K562 (cell line): ENCODE measurements around the gene RPS6KA2. TPM values are rescaled to one million over a fixed set of nuclear protein-coding genes. Genes with fewer than 3 reads are reported as not detected.
A peak's percentile ranks its signal among the peaks of the same experiment; 100 is the strongest.

ENCODE experiments used
- ATAC-seq: fragments of 200-7000 bp; cut with Tn5 transposase; 3 replicates; pipeline ENCODE4 v1.9.1; 2020; ENCODE audit warnings: moderate library complexity
- BruUV-seq: library from RNA; stranded (reverse); fragments of 400-500 nt; replicated peaks from 2 replicates; lab custom pipeline; 2021; lab: Mats Ljungman, UMichigan
- CTCF ChIA-PET: fragments of 300-600 bp; formaldehyde crosslinking; extraction: SDS; loops from one replicate; lab custom pipeline; 2021; ENCODE audit warnings: low intra/inter-chr PET ratio; lab: Yijun Ruan, JAX
- POLR2A ChIA-PET: fragments of 300-600, 350-650 bp; sonication (Branson Sonifier 250); formaldehyde crosslinking; extraction: SDS; loops from one replicate; lab custom pipeline; 2021; ENCODE audit warnings: antibody characterized with exemption, inconsistent platforms; lab: Yijun Ruan, JAX
- DNase-seq, 4 experiments: peaks; one replicate each; pipeline versions ENCODE4 v3.0.0 to v3.0.0-alpha.2; 2011 to 2018; ENCODE audit warnings: low spot score in 3 of 4, mixed read lengths in 3 of 4; ENCODE audit errors: extremely low read depth in 1 of 4
- FAIRE-seq: peaks from 2 replicates; lab custom pipeline; 2011; peaks lifted over from hg19 to GRCh38; lab: Jason Lieb, UNC
- H2AFZ ChIP-seq: 2 replicates; pipeline ENCODE4 v1.6.0; 2011; ENCODE audit warnings: low read depth, low read length, control low read depth, inconsistent platforms
- H3K27ac ChIP-seq: fragments of 200-600 bp; 3 replicates; pipeline ENCODE4 v1.8.0; 2011; ENCODE audit warnings: low read depth, mild to moderate bottlenecking, control low read depth, inconsistent platforms, low read length, moderate library complexity, mixed read lengths; ENCODE audit errors: extremely low read depth
- H3K27me3 ChIP-seq, 2 experiments: fragments of 300-600 bp in 1 of 2; 2 replicates in 1 of 2; 3 replicates in 1 of 2; pipeline versions ENCODE4 v1.6.0 to v1.8.0; 2011; ENCODE audit warnings: inconsistent platforms in 2 of 2, low read length in 2 of 2, mild to moderate bottlenecking in 1 of 2, mixed read lengths in 1 of 2, moderate library complexity in 1 of 2; ENCODE audit not compliant: control insufficient read depth in 2 of 2, insufficient read depth in 2 of 2
- H3K36me3 ChIP-seq: fragments of 300-600 bp; 3 replicates; pipeline ENCODE4 v1.8.0; 2011; ENCODE audit warnings: mild to moderate bottlenecking, low read length, inconsistent platforms; ENCODE audit not compliant: control insufficient read depth, insufficient read depth
- H3K4me1 ChIP-seq, 2 experiments: fragments of 200-600 bp in 1 of 2; replicated peaks in 1 of 2; 2 replicates in 1 of 2; 3 replicates in 1 of 2; pipeline versions ENCODE4 v1.5.1 to v1.8.0; 2011; ENCODE audit warnings: inconsistent platforms in 2 of 2, low read length in 2 of 2, mild to moderate bottlenecking in 1 of 2, mixed read lengths in 1 of 2, moderate library complexity in 1 of 2; ENCODE audit not compliant: control insufficient read depth in 2 of 2, insufficient read depth in 2 of 2
- H3K4me2 ChIP-seq: 2 replicates; pipeline ENCODE4 v1.6.1; 2011; ENCODE audit warnings: low read length, control low read depth, inconsistent platforms, mixed read lengths; ENCODE audit not compliant: insufficient read depth
- H3K4me3 ChIP-seq: fragments of 200-600 bp; sonication (generic), shearing (Covaris generic); 2 replicates; pipeline ENCODE4 v1.5.1; 2016; ENCODE audit warnings: control low read depth, inconsistent platforms
- H3K79me2 ChIP-seq: fragments of 200-600 bp; 3 replicates; pipeline ENCODE4 v1.8.0; 2011; ENCODE audit warnings: low read length, inconsistent platforms; ENCODE audit not compliant: control insufficient read depth, insufficient read depth
- H3K9ac ChIP-seq, 2 experiments: 2 replicates each; pipeline versions ENCODE4 v1.6.0 to v1.6.1; 2011; ENCODE audit warnings: low read depth in 2 of 2, low read length in 2 of 2, control low read depth in 1 of 2, inconsistent platforms in 1 of 2, mild to moderate bottlenecking in 1 of 2, mixed read lengths in 1 of 2; ENCODE audit not compliant: insufficient read depth in 1 of 2
- H3K9me1 ChIP-seq: one replicate; pipeline ENCODE4 v1.6.0; 2011; ENCODE audit warnings: inconsistent platforms, mild to moderate bottlenecking, low read length, moderate library complexity; ENCODE audit not compliant: control insufficient read depth, insufficient read depth
- H3K9me3 ChIP-seq: replicated peaks from 2 replicates; pipeline ENCODE4 v1.5.1; 2011; ENCODE audit warnings: low read depth, low read length, inconsistent platforms; ENCODE audit not compliant: control insufficient read depth, insufficient read depth
- H4K20me1 ChIP-seq: replicated peaks from 2 replicates; pipeline ENCODE4 v1.6.1; 2011; ENCODE audit warnings: low read length, inconsistent platforms, mixed read lengths; ENCODE audit not compliant: control insufficient read depth, insufficient read depth
- BDP1 ChIP-seq: IDR thresholded peaks from 3 replicates; pipeline ENCODE4 v1.6.1; 2011; ENCODE audit not compliant: insufficient read length, insufficient read depth
- BHLHE40 ChIP-seq: IDR thresholded peaks from 2 replicates; pipeline ENCODE4 v1.6.1; 2011; ENCODE audit warnings: low read length, improper control_type of control experiment
- CEBPB ChIP-seq: fragments of 450-650 bp; IDR thresholded peaks from 2 replicates; pipeline ENCODE4 v1.6.1; 2016; ENCODE audit warnings: missing genetic modification characterization, missing compliant biosample characterization
- CEBPG ChIP-seq, 3 experiments: fragments of 200-800 bp in 1 of 3; sonication (Bioruptor generic) in 1 of 3; sonication (generic) in 1 of 3; formaldehyde crosslinking in 1 of 3; IDR thresholded peaks in 2 of 3; conservative IDR thresholded peaks in 1 of 3; 2 replicates each; pipeline versions ENCODE4 v1.6.1 to v1.8.0; 2016 to 2022; ENCODE audit warnings: missing compliant biosample characterization in 2 of 3, missing genetic modification characterization in 2 of 3, mild to moderate bottlenecking in 1 of 3, missing genetic modification reagents in 1 of 3
- FOXA3 ChIP-seq, 2 experiments: fragments of 450-650 bp in 1 of 2; sonication (generic) in 1 of 2; formaldehyde crosslinking; IDR thresholded peaks in 1 of 2; conservative IDR thresholded peaks in 1 of 2; 2 replicates each; pipeline versions ENCODE4 v1.4.0 to v1.8.0; 2020 to 2022; ENCODE audit warnings: mild to moderate bottlenecking in 2 of 2, missing genetic modification reagents in 1 of 2
- POLR2AphosphoS2 ChIP-seq: IDR thresholded peaks from 2 replicates; pipeline ENCODE4 v1.6.1; 2012; ENCODE audit warnings: low read length, improper control_type of control experiment
- REST ChIP-seq, 2 experiments: fragments of 450-650 bp; formaldehyde crosslinking in 1 of 2; IDR thresholded peaks; 2 replicates each; pipeline versions ENCODE4 v1.4.0 to v1.6.1; 2014 to 2020; ENCODE audit warnings: mild to moderate bottlenecking in 2 of 2, borderline replicate concordance in 1 of 2, low read depth in 1 of 2
- THRB ChIP-seq: fragments of 450-650 bp; formaldehyde crosslinking; conservative IDR thresholded peaks from 2 replicates; pipeline ENCODE4 v1.4.0; 2022; ENCODE audit warnings: mild to moderate bottlenecking, missing genetic modification characterization
- U2AF2 ChIP-seq: fragments of 200-400 bp; formaldehyde crosslinking; optimal IDR thresholded peaks from 2 replicates; pipeline ENCODE3; 2017; ENCODE audit warnings: low read depth, mild to moderate bottlenecking, low read length
- ZBTB26 ChIP-seq: fragments of 450-650 bp; formaldehyde crosslinking; IDR thresholded peaks from 2 replicates; pipeline ENCODE4 v1.4.0; 2022; ENCODE audit warnings: missing genetic modification characterization
- ZNF780A ChIP-seq: fragments of 250-450 bp; sonication (Bioruptor Pico); IDR thresholded peaks from 2 replicates; pipeline ENCODE4 v1.5.0; 2021; ENCODE audit warnings: mild to moderate bottlenecking
- WGBS: fragments of 100-300 bp; shearing (Covaris generic); methylation state at CpG from one replicate; pipeline ENCODE4 v1.1.6; 2016; ENCODE audit warnings: low coverage, mixed read lengths; ENCODE audit not compliant: insufficient coverage; ENCODE audit errors: missing lambda C conversion rate; 5-methylcytosine and 5-hydroxymethylcytosine counted together
- in situ Hi-C: fragments of 300-500 bp; cut with MboI; formaldehyde crosslinking; loops from 4 replicates; pipeline ENCODE4 v1.15.0; 2018; ENCODE audit warnings: inconsistent platforms, mixed read lengths
- intact Hi-C: fragments of 100-400 bp; cut with micrococcal nuclease; formaldehyde crosslinking; loops from 2 replicates; pipeline ENCODE4 v1.14.2; 2022
- polyA plus RNA-seq, 8 experiments: library from polyadenylated mRNA; depleted of rRNA in 4 of 8; stranded (reverse) in 5 of 8; unstranded in 3 of 8; fragments of >200 nt; fragmentation: Nextera tagmentation in 2 of 8; fragmentation: Illumina TruSeq in 1 of 8; extraction: Ambion mirVana in 2 of 8; extraction: Trizol in 1 of 8; gene quantifications; 2 replicates each; pipeline versions ENCODE4 v1.2.1 to v1.2.3, GENCODE V29; 2011 to 2014; ENCODE audit warnings: inconsistent platforms in 1 of 8, missing spikeins in 1 of 8
- total RNA-seq, 7 experiments: library from RNA; depleted of rRNA in 6 of 7; stranded (reverse); fragments of >200 nt in 6 of 7; fragmentation: Illumina TruSeq in 2 of 7; extraction: Trizol in 2 of 7; gene quantifications; 2 replicates each; pipeline versions ENCODE4 v1.2.1 to v1.2.3, GENCODE V29; 2011 to 2021; ENCODE audit warnings: low replicate concordance in 1 of 7

RPS6KA2 gene
- total and polyA plus RNA-seq, 9 of the 15 experiments (the other 6 are each of a cell fraction or from before 2014, with no cell fraction given): 0.29 to 1.00 (median 0.53) TPM

- peak; percentile 81 for FAIRE-seq
- peak in 1 of 4 experiments; percentile 34 for DNase-seq
- Histone ChIP-seq H3K27me3 (peaks cover 51 to 83% of the 10 kb centered on the region in 2 experiments), H3K4me1 (no peaks in the 10 kb centered on the region), H3K36me3 (no peaks in the 10 kb centered on the region), H3K9me1 (no peaks in the 10 kb centered on the region), H4K20me1 (0 out of 2 replicates have a peak, but pooled peaks cover 4% of the 10 kb centered on the region), H3K4me2 (no peak overlapping the region), H3K79me2 (no peaks in the 10 kb centered on the region), H3K9me3 (no peaks in the 10 kb centered on the region), H3K27ac (no peak overlapping the region), H2AFZ (no peak overlapping the region), H3K9ac (no peak overlapping the region), H3K4me3 (no peak overlapping the region)
- CTCF ChIA-PET: no interaction called here
- in situ Hi-C loops: no loop called here
- BruUV-seq: no TSS peak
- peak; percentile 93 for ATAC-seq
- POLR2A ChIA-PET: interaction anchor here (0.7 kb wide), 1 partner anchor 139 kb away, joined by 3 read pairs; no protein-coding TSS in a partner anchor
- intact Hi-C loops: no loop called here
- WGBS: 0% methylated on average over 6 of the region's 6 CpGs
- TF ChIP-seq ZNF780A: no peak
- TF ChIP-seq CEBPG (CRISPR knock-in tag; IDR thresholded peaks at IDR 0.05): peak; percentile 76
- peak; percentile 60 to 70 for TF ChIP-seq CEBPG (tag; conservative IDR thresholded peaks at IDR 0.05 in 1 of 2, IDR thresholded peaks at IDR 0.05 in 1 of 2)
- peak; percentile 17; the same call in 1 of the 2 replicates for TF ChIP-seq REST (IDR thresholded peaks at IDR 0.05; ENCODE audit: borderline replicate concordance)
- no peak for TF ChIP-seq REST (CRISPR knock-in tag; IDR thresholded peaks at IDR 0.05; ENCODE audit: low read depth)
- 0 out of 2 replicates have a peak, but pooled peaks have one; percentile 14 for TF ChIP-seq BHLHE40
- no peak for TF ChIP-seq POLR2AphosphoS2
- no peak for TF ChIP-seq U2AF2
- TF ChIP-seq FOXA3 (CRISPR knock-in tag; conservative IDR thresholded peaks at IDR 0.05 in 1 of 2, IDR thresholded peaks at IDR 0.05 in 1 of 2): peak in 1 of 2 experiments; percentile 75; a peak in 2 of 4 replicates
- TF ChIP-seq THRB (CRISPR knock-in tag): 0 out of 2 replicates have a peak, but pooled peaks have one; percentile 39
- no peak for TF ChIP-seq BDP1
- peak; percentile 91 for TF ChIP-seq CEBPB
- TF ChIP-seq ZBTB26: no peak
Observed at GRCh38 chr6:166420351-166420750, 206.7 kb downstream of the RPS6KA2 start.
